SK-N-SH (cell line): ENCODE results near the gene TMEM151A. TPM values are rescaled to one million over a fixed set of nuclear protein-coding genes. Genes with fewer than 3 reads are reported as not detected.

Source experiments
- CTCF ChIA-PET: fragments of 300-600, 350-600 bp; formaldehyde crosslinking; extraction: SDS; loops from one replicate; lab custom pipeline; 2021; lab: Yijun Ruan, JAX
- POLR2A ChIA-PET: fragments of 350-600 bp; sonication (Branson Sonifier 250); formaldehyde crosslinking; extraction: SDS; loops from one replicate; lab custom pipeline; 2020; ENCODE audit warnings: antibody characterized with exemption, inconsistent platforms; lab: Yijun Ruan, JAX
- DNase-seq: peaks from one replicate; pipeline ENCODE4 v3.0.0; 2012
- H2AFZ ChIP-seq: fragments of 200-600 bp; sonication (generic); 2 replicates; pipeline ENCODE4 v1.8.1; 2016; ENCODE audit warnings: antibody characterized with exemption, mild to moderate bottlenecking, low read depth
- H3F3A ChIP-seq: fragments of 200-600 bp; sonication (generic); replicated peaks from 2 replicates; pipeline ENCODE3; 2016; ENCODE audit warnings: antibody characterized with exemption, mild to moderate bottlenecking; ENCODE audit not compliant: insufficient read depth
- H3K27ac ChIP-seq, 2 experiments: fragments of 200-500 bp in 1 of 2; fragments of 200-600 bp in 1 of 2; sonication (Bioruptor generic) in 1 of 2; sonication (generic), shearing (Covaris generic) in 1 of 2; 2 replicates each; pipeline versions ENCODE4 v1.5.1 to v1.6.1; 2014 to 2016; ENCODE audit warnings: low read depth in 2 of 2, inconsistent platforms in 1 of 2, low read length in 1 of 2, mild to moderate bottlenecking in 1 of 2, mixed read lengths in 1 of 2
- H3K27me3 ChIP-seq: fragments of 200-600 bp; sonication (generic), shearing (Covaris generic); 2 replicates; pipeline ENCODE4 v1.6.1; 2016; ENCODE audit warnings: mixed run types; ENCODE audit not compliant: insufficient read depth
- H3K36me3 ChIP-seq, 2 experiments: fragments of 200-500 bp in 1 of 2; fragments of 200-600 bp in 1 of 2; sonication (Bioruptor generic) in 1 of 2; sonication (generic) in 1 of 2; replicated peaks in 1 of 2; 2 replicates each; pipeline versions ENCODE3 to v1.5.1; 2014 to 2016; ENCODE audit warnings: low read length in 1 of 2, mild to moderate bottlenecking in 1 of 2; ENCODE audit not compliant: insufficient read depth in 2 of 2, control insufficient read depth in 1 of 2
- H3K4me1 ChIP-seq, 2 experiments: fragments of 200-500 bp in 1 of 2; fragments of 200-600 bp in 1 of 2; sonication (Bioruptor generic) in 1 of 2; sonication (generic), shearing (Covaris generic) in 1 of 2; 2 replicates each; pipeline versions ENCODE4 v1.5.1 to v1.6.1; 2014 to 2016; ENCODE audit warnings: low read depth in 1 of 2, low read length in 1 of 2, mixed run types in 1 of 2; ENCODE audit not compliant: insufficient read depth in 2 of 2, control insufficient read depth in 1 of 2
- H3K4me2 ChIP-seq: fragments of 200-600 bp; sonication (generic), shearing (Covaris generic); 2 replicates; pipeline ENCODE4 v1.6.1; 2017; ENCODE audit warnings: mixed run types
- H3K4me3 ChIP-seq, 2 experiments: fragments of 200-500 bp in 1 of 2; fragments of 200-600 bp in 1 of 2; sonication (Bioruptor generic) in 1 of 2; sonication (generic), shearing (Covaris generic) in 1 of 2; 2 replicates each; pipeline versions ENCODE4 v1.5.1 to v1.8.1; 2014 to 2016; ENCODE audit warnings: low read depth in 2 of 2, inconsistent platforms in 1 of 2, low read length in 1 of 2, mild to moderate bottlenecking in 1 of 2, mixed read lengths in 1 of 2, moderate library complexity in 1 of 2
- H3K79me2 ChIP-seq: fragments of 200-600 bp; sonication (generic); 2 replicates; pipeline ENCODE4 v1.8.1; 2017; ENCODE audit warnings: mild to moderate bottlenecking; ENCODE audit not compliant: insufficient read depth
- H3K9ac ChIP-seq: fragments of 200-600 bp; sonication (generic); 2 replicates; pipeline ENCODE4 v1.6.1; 2017; ENCODE audit warnings: mixed run types
- H3K9me2 ChIP-seq: fragments of 200-600 bp; sonication (generic); 2 replicates; pipeline ENCODE4 v1.6.1; 2017; ENCODE audit warnings: mixed run types
- H3K9me3 ChIP-seq: fragments of 200-600 bp; sonication (generic); 2 replicates; pipeline ENCODE4 v1.6.1; 2017; ENCODE audit warnings: mixed run types, mild to moderate bottlenecking, moderate library complexity
- H4K20me1 ChIP-seq: fragments of 200-600 bp; sonication (generic); 2 replicates; pipeline ENCODE4 v1.6.1; 2017; ENCODE audit warnings: mild to moderate bottlenecking, mixed run types; ENCODE audit not compliant: insufficient read depth
- CTCF ChIP-seq: fragments of 200-600 bp; sonication (generic); IDR thresholded peaks from 2 replicates; pipeline ENCODE4 v1.6.1; 2017; ENCODE audit warnings: antibody characterized with exemption, mild to moderate bottlenecking, moderate library complexity
- GABPA ChIP-seq: IDR thresholded peaks from 2 replicates; pipeline ENCODE4 v1.4.0; 2012; ENCODE audit warnings: low read depth, mild to moderate bottlenecking
- GATA2 ChIP-seq: sonication (generic); formaldehyde crosslinking; IDR thresholded peaks from 2 replicates; pipeline ENCODE4 v1.5.0; 2020; ENCODE audit warnings: mild to moderate bottlenecking, missing genetic modification reagents
- JUND ChIP-seq: IDR thresholded peaks from 2 replicates; pipeline ENCODE4 v1.4.0; 2012
- MEF2A ChIP-seq: IDR thresholded peaks from 2 replicates; pipeline ENCODE4 v1.4.0; 2012; ENCODE audit warnings: low read depth, borderline replicate concordance
- MXI1 ChIP-seq: IDR thresholded peaks from 2 replicates; pipeline ENCODE4 v1.6.1; 2012; ENCODE audit warnings: mild to moderate bottlenecking, low read depth, low read length, improper control_type of control experiment
- NFIC ChIP-seq: IDR thresholded peaks from 2 replicates; pipeline ENCODE4 v1.4.0; 2012; ENCODE audit warnings: borderline replicate concordance
- RFX5 ChIP-seq: IDR thresholded peaks from 2 replicates; pipeline ENCODE4 v1.6.1; 2012; ENCODE audit warnings: mild to moderate bottlenecking, improper control_type of control experiment, low read length
- SIN3A ChIP-seq: IDR thresholded peaks from 2 replicates; pipeline ENCODE4 v1.6.1; 2012; ENCODE audit warnings: low read depth, mild to moderate bottlenecking, low read length, moderate library complexity, borderline replicate concordance
- SMC3 ChIP-seq: IDR thresholded peaks from 2 replicates; pipeline ENCODE4 v1.6.1; 2012; ENCODE audit warnings: low read depth, low read length, improper control_type of control experiment
- TEAD4 ChIP-seq: IDR thresholded peaks from 2 replicates; pipeline ENCODE4 v1.4.0; 2012; ENCODE audit warnings: mild to moderate bottlenecking, borderline replicate concordance; ENCODE audit not compliant: insufficient read depth
- USF2 ChIP-seq: fragments of 150-350 bp; IDR thresholded peaks from 2 replicates; pipeline ENCODE4 v1.6.1; 2017; ENCODE audit warnings: antibody characterized with exemption, low read length, low read depth, borderline replicate concordance
- YY1 ChIP-seq: IDR thresholded peaks from 2 replicates; pipeline ENCODE4 v1.4.0; 2012; ENCODE audit warnings: low read depth, mild to moderate bottlenecking
- ZBTB33 ChIP-seq: IDR thresholded peaks from 2 replicates; pipeline ENCODE4 v1.4.0; 2012; ENCODE audit warnings: low read depth, borderline replicate concordance
- WGBS: methylation state at CpG from one replicate; pipeline ENCODE4 v1.1.6; 2017; ENCODE audit warnings: low lambda C conversion rate; 5-methylcytosine and 5-hydroxymethylcytosine counted together
- polyA plus RNA-seq, 3 experiments: library from polyadenylated mRNA; depleted of rRNA; stranded (reverse); fragments of >200 nt; gene quantifications; 2 replicates each; pipeline ENCODE4 v1.2.3, GENCODE V29; 2012

TMEM151A gene
- polyA plus RNA-seq, 1 of the 3 experiments (the other 2 are of a cell fraction), result 0.35 TPM

GRCh38 chr11:66266378-66267038 lies 25.2 kb upstream of the TMEM151A start (continued):
- no peak for TF ChIP-seq ZBTB33
- TF ChIP-seq USF2, result no peak
- no peak for TF ChIP-seq MXI1
- TF ChIP-seq TEAD4, result no peak
- TF ChIP-seq JUND, result no peak
- TF ChIP-seq SIN3A, result no peak
- no peak for TF ChIP-seq GATA2 (CRISPR knock-in tag)
- TF ChIP-seq RFX5, result no peak

GRCh38 chr11:66267039-66267378 lies 24.7 kb upstream of the TMEM151A start:
- ChIA-PET POLR2A (interaction anchor here (0.6 to 2.3 kb wide), 9 partner anchors 8 to 105 kb away, joined by 3 to 8 read pairs (median 6); partner anchors contain the start of genes RIN1 and YIF1A), CTCF (interaction anchor here (1.0 to 9.4 kb wide), 10 partner anchors 13 to 199 kb away, joined by 3 to 111 read pairs (median 4); partner anchors contain the start of genes CNIH2, RIN1 and YIF1A)
- 41% methylated on average over 13 of the region's 13 CpGs for WGBS
- Histone ChIP-seq H3K4me3 (peak overlapping the region; percentile 72 to 89), H3K9me3 (no peaks in the 10 kb centered on the region), H3K27ac (peak overlapping the region; percentile 75 to 84), H3K9ac (peak overlapping the region; percentile 8; the same call in 1 of the 2 replicates), H4K20me1 (no peaks in the 10 kb centered on the region; the same call in 1 of the 2 replicates), H3K27me3 (no peaks in the 10 kb centered on the region), H3K79me2 (peaks cover 34% of the 10 kb centered on the region), H3K36me3 (peaks cover 10 to 44% of the 10 kb centered on the region in 2 experiments), H3K4me1 (peaks cover 11 to 14% of the 10 kb centered on the region in 2 experiments; a peak in 2 of 4 replicates), H3F3A (peaks cover 16% of the 10 kb centered on the region), H3K4me2 (peak overlapping the region; percentile 96), H3K9me2 (no peaks in the 10 kb centered on the region), H2AFZ (no peak overlapping the region)
- no peak for DNase-seq
- TF ChIP-seq CTCF (peak; percentile 22), NFIC (no peak), GABPA (no peak), SMC3 (no peak), JUND (no peak), MEF2A (no peak), YY1 (no peak)
